Esophagus muscularis mucosa (tissue), 3 donors: ENCODE data around the gene USP2.
"Not testable (repeated sequence)": the region's sequence is repeated elsewhere in the genome, so short reads cannot be mapped to it uniquely, and the experiment has no call there.

Experiments
- CTCF ChIP-seq, 3 experiments: fragments of 200-600 bp in 2 of 3; fragments of 450-650 bp in 1 of 3; sonication (generic) in 2 of 3; IDR thresholded peaks; one replicate each; pipeline ENCODE4 v1.5.1; 2017 to 2019; ENCODE audit warnings: antibody characterized with exemption in 3 of 3, mild to moderate bottlenecking in 2 of 3, moderate library complexity in 1 of 3
- POLR2A ChIP-seq: fragments of 450-650 bp; IDR thresholded peaks from one replicate; pipeline ENCODE4 v1.6.1; 2017; ENCODE audit warnings: antibody characterized with exemption, moderate library complexity, mild to moderate bottlenecking, low read depth

DNA sequence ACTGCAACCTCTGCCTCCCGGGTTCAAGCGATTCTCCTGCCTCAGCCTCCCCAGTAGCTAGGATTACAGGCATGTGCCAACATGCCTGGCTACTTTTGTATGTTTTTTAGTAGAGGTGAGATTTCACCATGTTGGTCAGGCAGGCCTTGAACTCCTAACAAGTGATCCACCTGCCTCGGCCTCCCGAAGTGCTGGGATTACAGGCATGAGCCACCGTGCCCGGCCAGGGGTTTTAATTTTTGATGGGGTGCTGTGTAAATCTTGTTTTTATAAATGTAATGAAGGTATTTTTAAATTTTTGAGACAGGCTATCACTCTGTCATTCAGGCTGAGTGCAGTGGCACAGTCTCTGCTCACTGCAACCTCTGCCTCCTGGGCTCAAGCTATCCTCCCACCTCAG is 24.0 kb upstream of the USP2 start:
- not testable (repeated sequence) for TF ChIP-seq CTCF (IDR thresholded peaks at IDR 0.05); POLR2A
